A549 (cell line): Measurements from ENCODE around the gene EGFL7.

ENCODE experiments used
- CEBPB ChIP-seq, 2 experiments: fragments of >200 bp in 1 of 2; sonication (Bioruptor Twin) in 1 of 2; formaldehyde crosslinking in 1 of 2; IDR thresholded peaks; 2 replicates each; pipeline ENCODE4 v1.6.1; 2012 to 2016
- CHD4 ChIP-seq: fragments of 200-600 bp; sonication (generic); IDR thresholded peaks from 2 replicates; pipeline ENCODE4 v1.6.1; 2016; ENCODE audit warnings: antibody characterized with exemption, mild to moderate bottlenecking, borderline replicate concordance
- ESRRA ChIP-seq: fragments of 150-350 bp; IDR thresholded peaks from 2 replicates; pipeline ENCODE4 v1.6.1; 2014; ENCODE audit warnings: mild to moderate bottlenecking, low read length, borderline replicate concordance
- FOSL2 ChIP-seq, 2 experiments: fragments of 450-650 bp in 1 of 2; fragments of >200 bp in 1 of 2; sonication (Bioruptor Twin) in 1 of 2; formaldehyde crosslinking; IDR thresholded peaks; 2 replicates each; pipeline versions ENCODE4 v1.5.0 to v1.6.1; 2016 to 2020; ENCODE audit warnings: mild to moderate bottlenecking in 1 of 2, moderate library complexity in 1 of 2
- GATA3 ChIP-seq: IDR thresholded peaks from 2 replicates; pipeline ENCODE4 v1.6.1; 2012; ENCODE audit warnings: borderline replicate concordance
- HOXB5 ChIP-seq: fragments of 250-450 bp; sonication (Bioruptor Pico); IDR thresholded peaks from 2 replicates; pipeline ENCODE4 v1.5.0; 2020; ENCODE audit warnings: mild to moderate bottlenecking, moderate library complexity
- MAZ ChIP-seq: fragments of 150-350 bp; IDR thresholded peaks from 2 replicates; pipeline ENCODE4 v1.6.1; 2014; ENCODE audit warnings: antibody characterized with exemption, low read depth, low read length, borderline replicate concordance
- MYC ChIP-seq: IDR thresholded peaks from 2 replicates; pipeline ENCODE4 v1.6.1; 2012; ENCODE audit warnings: mild to moderate bottlenecking, inconsistent platforms, low read length, improper control_type of control experiment, borderline replicate concordance
- NPAS2 ChIP-seq: fragments of 250-450 bp; sonication (Bioruptor Pico); IDR thresholded peaks from 2 replicates; pipeline ENCODE4 v1.8.0; 2022; ENCODE audit warnings: mild to moderate bottlenecking, moderate library complexity, borderline replicate concordance
- POLR2A ChIP-seq: IDR thresholded peaks from 2 replicates; pipeline ENCODE4 v1.6.1; 2012; ENCODE audit warnings: mild to moderate bottlenecking, low read length
- POLR2AphosphoS2 ChIP-seq: conservative IDR thresholded peaks from 2 replicates; pipeline ENCODE4 v1.6.1; 2012; ENCODE audit warnings: low read length, improper control_type of control experiment, inconsistent platforms
- SMC3 ChIP-seq: fragments of >200 bp; sonication (Bioruptor Twin); formaldehyde crosslinking; IDR thresholded peaks from 3 replicates; pipeline ENCODE4 v1.6.1; 2018; ENCODE audit warnings: inconsistent platforms
- TF ChIP-seq, protein P1 (sequence below): fragments of >200 bp; sonication (Bioruptor Twin); formaldehyde crosslinking; IDR thresholded peaks from 3 replicates; pipeline ENCODE4 v1.5.1; 2016
- TF ChIP-seq, protein P2 (sequence below): fragments of >200 bp; sonication (Bioruptor Twin); formaldehyde crosslinking; IDR thresholded peaks from 3 replicates; pipeline ENCODE4 v1.6.1; 2016

DNA sequence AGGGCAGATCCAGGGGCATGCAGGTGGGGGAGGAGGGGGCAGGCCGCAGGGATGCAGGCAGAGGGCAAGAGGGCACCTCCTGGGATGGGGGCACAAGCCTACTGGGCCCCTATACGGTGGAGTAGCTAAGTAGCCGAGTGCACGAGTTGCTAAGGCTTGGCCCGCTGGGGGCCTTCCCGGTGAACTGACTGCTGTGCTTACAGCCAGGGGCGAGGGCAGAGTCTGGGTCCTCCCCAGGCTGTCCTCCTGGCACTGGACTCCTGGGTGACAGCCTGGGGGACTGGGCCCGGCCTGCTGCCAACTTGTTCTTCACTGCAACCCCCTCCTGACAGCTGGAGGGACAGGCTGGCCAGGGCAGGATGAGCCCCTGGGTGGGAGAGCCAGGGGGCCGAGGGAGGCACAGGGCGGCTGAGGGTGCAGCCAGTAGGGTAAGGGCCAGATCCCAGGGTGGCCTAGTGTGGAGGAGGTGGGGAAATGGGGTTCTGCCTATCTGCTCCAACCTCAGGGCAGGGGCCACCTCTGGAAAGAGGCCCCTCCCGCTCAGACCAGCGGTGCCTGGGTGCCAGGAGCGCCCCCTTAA is 1.7 kb upstream of the EGFL7 start:
- TF ChIP-seq, protein P1, sequence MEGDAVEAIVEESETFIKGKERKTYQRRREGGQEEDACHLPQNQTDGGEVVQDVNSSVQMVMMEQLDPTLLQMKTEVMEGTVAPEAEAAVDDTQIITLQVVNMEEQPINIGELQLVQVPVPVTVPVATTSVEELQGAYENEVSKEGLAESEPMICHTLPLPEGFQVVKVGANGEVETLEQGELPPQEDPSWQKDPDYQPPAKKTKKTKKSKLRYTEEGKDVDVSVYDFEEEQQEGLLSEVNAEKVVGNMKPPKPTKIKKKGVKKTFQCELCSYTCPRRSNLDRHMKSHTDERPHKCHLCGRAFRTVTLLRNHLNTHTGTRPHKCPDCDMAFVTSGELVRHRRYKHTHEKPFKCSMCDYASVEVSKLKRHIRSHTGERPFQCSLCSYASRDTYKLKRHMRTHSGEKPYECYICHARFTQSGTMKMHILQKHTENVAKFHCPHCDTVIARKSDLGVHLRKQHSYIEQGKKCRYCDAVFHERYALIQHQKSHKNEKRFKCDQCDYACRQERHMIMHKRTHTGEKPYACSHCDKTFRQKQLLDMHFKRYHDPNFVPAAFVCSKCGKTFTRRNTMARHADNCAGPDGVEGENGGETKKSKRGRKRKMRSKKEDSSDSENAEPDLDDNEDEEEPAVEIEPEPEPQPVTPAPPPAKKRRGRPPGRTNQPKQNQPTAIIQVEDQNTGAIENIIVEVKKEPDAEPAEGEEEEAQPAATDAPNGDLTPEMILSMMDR: no peak
- no peak for TF ChIP-seq MAZ
- TF ChIP-seq NPAS2 (CRISPR knock-in tag): no peak
- TF ChIP-seq CEBPB (IDR thresholded peaks at IDR 0.05): no peak
- no peak for TF ChIP-seq ESRRA
- no peak for TF ChIP-seq FOSL2 (IDR thresholded peaks at IDR 0.05)
- no peak for TF ChIP-seq FOSL2 (CRISPR knock-in tag; IDR thresholded peaks at IDR 0.05)
- TF ChIP-seq SMC3: no peak
- TF ChIP-seq HOXB5 (CRISPR knock-in tag): no peak
- no peak for TF ChIP-seq MYC
- no peak for TF ChIP-seq POLR2A
- TF ChIP-seq POLR2AphosphoS2: no peak
- no peak for TF ChIP-seq CHD4
- TF ChIP-seq, protein P2, sequence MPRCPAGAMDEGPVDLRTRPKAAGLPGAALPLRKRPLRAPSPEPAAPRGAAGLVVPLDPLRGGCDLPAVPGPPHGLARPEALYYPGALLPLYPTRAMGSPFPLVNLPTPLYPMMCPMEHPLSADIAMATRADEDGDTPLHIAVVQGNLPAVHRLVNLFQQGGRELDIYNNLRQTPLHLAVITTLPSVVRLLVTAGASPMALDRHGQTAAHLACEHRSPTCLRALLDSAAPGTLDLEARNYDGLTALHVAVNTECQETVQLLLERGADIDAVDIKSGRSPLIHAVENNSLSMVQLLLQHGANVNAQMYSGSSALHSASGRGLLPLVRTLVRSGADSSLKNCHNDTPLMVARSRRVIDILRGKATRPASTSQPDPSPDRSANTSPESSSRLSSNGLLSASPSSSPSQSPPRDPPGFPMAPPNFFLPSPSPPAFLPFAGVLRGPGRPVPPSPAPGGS: no peak
- no peak for TF ChIP-seq GATA3
